ENCODE data around the gene PCTP. TPM values are rescaled to one million over a fixed set of nuclear protein-coding genes. Genes with fewer than 3 reads are reported as not detected.

PCTP gene
- total and polyA plus RNA-seq, 2 of the 4 experiments (the other 2 are of a cell fraction) = 11.6 to 12.9 TPM

- no peaks in the 10 kb centered on the region for H4K20me1 ChIP-seq (ENCODE audit: insufficient read depth, low read length)
These were observed 71.2 kb downstream of the PCTP start for GRCh38 chr17:55822028-55822427.

More at GRCh38 chr17:55822028-55822427, 71.2 kb downstream of the PCTP start:
- in situ Hi-C loops (cut with MboI; ENCODE audit: low sequenced_read_pairs) (loop anchor here (25.0 kb wide), 1 partner anchor 1990 kb away; no protein-coding TSS in a partner anchor), intact Hi-C loops (cut with micrococcal nuclease) (no loop called here), dilution Hi-C loops (cut with HindIII; ENCODE audit: low sequenced_read_pairs, unreplicated experiment) (no loop called here)
- Histone ChIP-seq H2AK9ac (replicated peaks; ENCODE audit: low read depth, low read length, poor library complexity) (no peak overlapping the region), H2AK5ac (ENCODE audit: low read depth, low read length) (no peak overlapping the region), H3K9me1 (ENCODE audit: insufficient read depth, low read length) (no peaks in the 10 kb centered on the region), H4K5ac (ENCODE audit: low read depth, low read length) (no peak overlapping the region), H3K27ac (ENCODE audit: insufficient read depth, low read length) (no peak overlapping the region), H3K4me1 (ENCODE audit: control insufficient read depth, insufficient read depth, low read length) (no peaks in the 10 kb centered on the region), H2AFZ (replicated peaks; ENCODE audit: low read length, poor library complexity) (no peak overlapping the region), H3K27me3 (ENCODE audit: control insufficient read depth, insufficient read depth, low read length) (no peaks in the 10 kb centered on the region), H3K18ac (ENCODE audit: low read depth, low read length) (no peak overlapping the region), H4K8ac (ENCODE audit: low read depth in 2 of 2, low read length in 2 of 2) (no peak overlapping the region), H3K56ac (ENCODE audit: extremely low read depth, insufficient read depth, low read length) (no peak overlapping the region), H3K23ac (ENCODE audit: low read depth, low read length) (no peak overlapping the region), H3K14ac (replicated peaks; ENCODE audit: low read depth, low read length) (no peak overlapping the region), H3K4me3 (ENCODE audit: insufficient read depth, low read depth, low read length) (no peak overlapping the region), H3K9ac (ENCODE audit: low read depth, low read length) (no peak overlapping the region), H4K91ac (ENCODE audit: insufficient read depth, low read depth, low read length) (no peak overlapping the region), H3K4ac (ENCODE audit: low read depth, low read length) (no peak overlapping the region), H3K9me3 (ENCODE audit: control insufficient read depth, insufficient read depth, low read length) (no peaks in the 10 kb centered on the region), H2BK15ac (ENCODE audit: low read depth, low read length) (no peak overlapping the region), H3K79me1 (ENCODE audit: low read depth in 1 of 2, low read length in 2 of 2) (no peaks in the 10 kb centered on the region), H2BK20ac (ENCODE audit: low read depth, low read length) (no peak overlapping the region), H3K4me2 (ENCODE audit: low read depth, low read length) (no peak overlapping the region), H3K36me3 (ENCODE audit: control insufficient read depth, insufficient read depth, low read length) (no peaks in the 10 kb centered on the region), H2BK5ac (ENCODE audit: low read depth, low read length, poor library complexity, severe bottlenecking) (no peak overlapping the region), H2BK120ac (ENCODE audit: low read depth, low read length) (no peak overlapping the region)
- ChIA-PET POLR2A (ENCODE audit: unreplicated experiment) (no interaction called here), CTCF (no interaction called here)
- TF ChIP-seq CHD1 (IDR thresholded peaks at IDR 0.05; ENCODE audit: low read depth, low read length) = no peak
- TF ChIP-seq USF2 (IDR thresholded peaks at IDR 0.05; ENCODE audit: low read depth, low read length) = no peak
- TF ChIP-seq CTCF (conservative IDR thresholded peaks at IDR 0.05; ENCODE audit: low read depth, low read length) = no peak
- no peak for TF ChIP-seq CEBPB (IDR thresholded peaks at IDR 0.05; ENCODE audit: low read depth, low read length)
- TF ChIP-seq MAZ (IDR thresholded peaks at IDR 0.05; ENCODE audit: borderline replicate concordance, low read depth, low read length) = no peak
- TF ChIP-seq, protein P1, sequence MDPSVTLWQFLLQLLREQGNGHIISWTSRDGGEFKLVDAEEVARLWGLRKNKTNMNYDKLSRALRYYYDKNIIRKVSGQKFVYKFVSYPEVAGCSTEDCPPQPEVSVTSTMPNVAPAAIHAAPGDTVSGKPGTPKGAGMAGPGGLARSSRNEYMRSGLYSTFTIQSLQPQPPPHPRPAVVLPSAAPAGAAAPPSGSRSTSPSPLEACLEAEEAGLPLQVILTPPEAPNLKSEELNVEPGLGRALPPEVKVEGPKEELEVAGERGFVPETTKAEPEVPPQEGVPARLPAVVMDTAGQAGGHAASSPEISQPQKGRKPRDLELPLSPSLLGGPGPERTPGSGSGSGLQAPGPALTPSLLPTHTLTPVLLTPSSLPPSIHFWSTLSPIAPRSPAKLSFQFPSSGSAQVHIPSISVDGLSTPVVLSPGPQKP (IDR thresholded peaks at IDR 0.05; ENCODE audit: borderline replicate concordance, low read depth, low read length) = no peak
- TF ChIP-seq MAFK (IDR thresholded peaks at IDR 0.05; ENCODE audit: low read depth, low read length) = no peak
- TF ChIP-seq POLR2A (IDR thresholded peaks at IDR 0.05; ENCODE audit: low read depth, low read length) = no peak
- no peak for TF ChIP-seq NFE2L2 (IDR thresholded peaks at IDR 0.05; ENCODE audit: low read depth, low read length)
- no peak for TF ChIP-seq MXI1 (IDR thresholded peaks at IDR 0.05; ENCODE audit: borderline replicate concordance, low read depth, low read length)
- TF ChIP-seq RAD21 (IDR thresholded peaks at IDR 0.05; ENCODE audit: low read length) = no peak
- no TSS peak for BruUV-seq (replicated peaks)
- 100% methylated on average over 1 of the region's 4 CpGs; no CpG with 5 or more reads in 1 of the 2 experiments for WGBS, 2 experiments (ENCODE audit: extremely low coverage in 2 of 2, insufficient read length in 1 of 2)
- DNase-seq (no peak), ATAC-seq (ENCODE audit: low read depth) (no peak)

Measured in IMR-90 (cell line).